Measurements from ENCODE around the gene SLC13A4.
"Not testable (repeated sequence)": the region's sequence is repeated elsewhere in the genome, so short reads cannot be mapped to it uniquely, and the experiment has no call there.

SLC13A4 gene

GRCh38 chr7:135644154-135644553, 83.8 kb downstream of the SLC13A4 start:
- ChIA-PET CTCF (interaction anchor here (0.9 to 9.0 kb wide), 19 partner anchors 9 to 474 kb away, joined by 3 to 109 read pairs (median 4); partner anchors contain the start of gene STMP1), POLR2A (no interaction called here)
- no peak for TF ChIP-seq CTCF (IDR thresholded peaks at IDR 0.05; ENCODE audit: control extremely low read depth, extremely low read depth, low read depth, missing control alignments)

DNA sequence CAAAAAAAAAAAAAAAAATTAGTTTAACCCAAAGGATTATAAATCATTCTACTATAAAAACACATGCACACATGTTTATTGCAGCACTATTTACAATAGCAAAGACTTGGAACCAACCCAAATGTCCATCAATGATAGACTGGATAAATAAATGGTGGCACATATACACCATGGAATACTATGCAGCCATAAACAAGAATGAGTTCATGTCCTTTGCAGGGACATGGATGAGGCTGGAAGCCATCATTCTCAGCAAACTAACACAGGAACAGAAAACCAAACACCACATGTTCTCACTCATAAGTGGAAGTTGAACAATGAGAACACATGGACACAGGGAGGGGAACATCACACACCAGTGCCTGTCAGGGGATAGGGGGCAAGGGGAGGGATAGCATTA, 88.3 kb downstream of the SLC13A4 start:
- POLR2A ChIA-PET; CTCF ChIA-PET; DNase-seq (ENCODE audit: extremely low spot score): not testable (repeated sequence)

More at GRCh38 chr7:135644154-135644553, 83.8 kb downstream of the SLC13A4 start:
- DNase-seq (ENCODE audit: extremely low spot score) = no peak

DNA sequence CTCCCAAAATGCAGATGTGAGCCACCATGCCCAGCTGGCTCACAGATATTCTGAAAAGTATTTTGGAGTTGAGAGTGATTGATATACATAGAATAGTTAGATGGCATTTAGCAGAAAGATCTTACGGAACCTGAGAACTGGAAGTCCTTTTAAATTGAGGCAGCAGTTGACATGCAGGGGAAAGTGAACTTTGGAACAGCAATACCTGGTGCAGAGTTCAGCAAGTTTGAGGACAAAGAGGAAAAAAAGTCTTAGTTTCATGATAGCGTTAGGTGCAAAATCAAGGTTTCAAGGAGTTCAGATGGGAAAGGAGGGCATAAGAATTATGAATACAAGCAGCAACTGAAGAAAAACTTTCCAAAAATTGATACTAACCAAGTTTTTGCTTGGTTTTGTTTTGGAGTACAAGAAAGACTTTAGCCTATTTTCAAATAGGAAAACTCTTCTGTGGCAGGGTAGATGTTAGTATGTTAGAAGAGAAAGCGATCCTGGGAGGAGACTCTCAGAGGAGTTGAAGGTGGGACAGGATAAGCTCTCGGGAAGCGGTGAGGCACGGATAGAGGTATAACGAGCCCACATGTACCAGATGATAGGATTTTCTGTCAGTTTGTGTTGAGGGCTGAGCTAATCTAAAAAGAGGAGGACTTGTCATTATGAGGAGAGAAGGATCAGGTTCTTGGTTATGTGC, 93.7 kb downstream of the SLC13A4 start:
- no peak for TF ChIP-seq CTCF (IDR thresholded peaks at IDR 0.05; ENCODE audit: control extremely low read depth, extremely low read depth, low read depth, missing control alignments)
- DNase-seq (ENCODE audit: extremely low spot score) = no peak
- ChIA-PET POLR2A (no interaction called here), CTCF (interaction anchor here (1.5 to 6.0 kb wide), 2 partner anchors 10 to 48 kb away, joined by 5 to 51 read pairs; no protein-coding TSS in a partner anchor)

Measured in GM10248 (cell line).